ENCODE results near the gene TDRD1. TPM values are rescaled to one million over a fixed set of nuclear protein-coding genes. Genes with fewer than 3 reads are reported as not detected.

Gene TDRD1
- total RNA-seq, 2 experiments from 2014 or later, result 0.05 to 0.16 TPM

GRCh38 chr10:114221235-114221634 lies 42.1 kb downstream of the TDRD1 start:
- intact Hi-C loops (cut with micrococcal nuclease), result no loop called here
- DNase-seq (no peak), ATAC-seq (no peak)
- Mint-ChIP-seq H3K9me3 (no peaks in the 10 kb centered on the region), H3K4me1 (ENCODE audit: low read depth) (no peaks in the 10 kb centered on the region), H3K4me3 (no peak overlapping the region), H3K27me3 (peaks cover 16% of the 10 kb centered on the region), H3K36me3 (ENCODE audit: low read depth) (no peaks in the 10 kb centered on the region), H3K27ac (no peak overlapping the region)
- no peak for TF ChIP-seq CTCF (IDR thresholded peaks at IDR 0.05)
- CTCF ChIA-PET, result no interaction called here
- POLR2A ChIA-PET, result interaction anchor here (1.4 kb wide), 1 partner anchor 47 kb away, joined by 3 read pairs; the partner anchor contains the start of gene CCDC186

GRCh38 chr10:114223066-114223465 lies 43.9 kb downstream of the TDRD1 start:
- ChIA-PET POLR2A (no interaction called here), CTCF (no interaction called here)
- no peaks in the 10 kb centered on the region for H3K9me3 Mint-ChIP-seq

GRCh38 chr10:114228156-114228555 lies 49.0 kb downstream of the TDRD1 start:
- ATAC-seq (no peak), DNase-seq (no peak)
- Mint-ChIP-seq H3K9me3 (no peaks in the 10 kb centered on the region), H3K36me3 (ENCODE audit: low read depth) (no peaks in the 10 kb centered on the region), H3K4me3 (no peak overlapping the region), H3K27ac (no peak overlapping the region), H3K27me3 (peaks cover 13% of the 10 kb centered on the region), H3K4me1 (ENCODE audit: low read depth) (no peaks in the 10 kb centered on the region)
- CTCF ChIA-PET, result no interaction called here
- intact Hi-C loops (cut with micrococcal nuclease), result no loop called here
- TF ChIP-seq CTCF (IDR thresholded peaks at IDR 0.05), result no peak
- POLR2A ChIA-PET, result no interaction called here

More at GRCh38 chr10:114223066-114223465, 43.9 kb downstream of the TDRD1 start:
- DNase-seq (no peak), ATAC-seq (no peak)
- Mint-ChIP-seq H3K27ac (no peak overlapping the region), H3K36me3 (ENCODE audit: low read depth) (no peaks in the 10 kb centered on the region), H3K4me1 (ENCODE audit: low read depth) (no peaks in the 10 kb centered on the region), H3K27me3 (peaks cover 18% of the 10 kb centered on the region), H3K4me3 (no peak overlapping the region)
- intact Hi-C loops (cut with micrococcal nuclease), result no loop called here
- no peak for TF ChIP-seq CTCF (IDR thresholded peaks at IDR 0.05)

- TF ChIP-seq CTCF (IDR thresholded peaks at IDR 0.05), result no peak
- Mint-ChIP-seq H3K4me3 (no peak overlapping the region), H3K9me3 (no peaks in the 10 kb centered on the region), H3K27ac (no peak overlapping the region), H3K4me1 (ENCODE audit: low read depth) (peaks cover 15% of the 10 kb centered on the region), H3K36me3 (ENCODE audit: low read depth) (no peaks in the 10 kb centered on the region), H3K27me3 (peaks cover 12% of the 10 kb centered on the region)
- intact Hi-C loops (cut with micrococcal nuclease), result no loop called here
- no peak for DNase-seq
- ATAC-seq, result no peak
- ChIA-PET CTCF (interaction anchor here (0.7 to 1.0 kb wide), 2 partner anchors 58 to 71 kb away, joined by 3 to 4 read pairs; no protein-coding TSS in a partner anchor), POLR2A (interaction anchor here (0.7 kb wide), 1 partner anchor 12 kb away, joined by 3 read pairs; no protein-coding TSS in a partner anchor)
Observed at GRCh38 chr10:114232561-114233176, 53.5 kb downstream of the TDRD1 start.

- intact Hi-C loops (cut with micrococcal nuclease), result no loop called here
- no peaks in the 10 kb centered on the region for H3K36me3 Mint-ChIP-seq (ENCODE audit: low read depth)
- ChIA-PET CTCF (no interaction called here), POLR2A (no interaction called here)
- DNase-seq (no peak), ATAC-seq (no peak)
- no peak overlapping the region for H3K27ac Mint-ChIP-seq
- TF ChIP-seq CTCF (IDR thresholded peaks at IDR 0.05), result no peak
- H3K4me1 Mint-ChIP-seq (ENCODE audit: low read depth), result peaks cover 15% of the 10 kb centered on the region
- no peak overlapping the region for H3K4me3 Mint-ChIP-seq
- H3K9me3 Mint-ChIP-seq, result no peaks in the 10 kb centered on the region
- peaks cover 18% of the 10 kb centered on the region for H3K27me3 Mint-ChIP-seq
Observed at GRCh38 chr10:114233482-114233881, 54.3 kb downstream of the TDRD1 start.
